Vagina (tissue), 2 donors: ENCODE measurements around the gene SLMAP.

Experiments
- POLR2A ChIP-seq, 2 donors: fragments of 450-650 bp; IDR thresholded peaks; one replicate each; pipeline ENCODE4 v1.6.1; 2017; ENCODE audit warnings: antibody characterized with exemption in 2 of 2, mild to moderate bottlenecking in 2 of 2, moderate library complexity in 2 of 2
- POLR2AphosphoS5 ChIP-seq, 2 donors: sonication (generic); formaldehyde crosslinking; IDR thresholded peaks; one replicate each; pipeline ENCODE4 v1.9.0; 2017; ENCODE audit warnings: antibody characterized with exemption in 2 of 2, mild to moderate bottlenecking in 2 of 2, low read depth in 1 of 2; ENCODE audit not compliant: insufficient read depth in 1 of 2
- TF ChIP-seq, protein P1 (sequence below), 3 experiments: fragments of 450-650 bp in 2 of 3; fragments of 200-600 bp in 1 of 3; sonication (generic) in 1 of 3; IDR thresholded peaks; one replicate each; pipeline ENCODE4 v1.5.1; 2017 to 2019; ENCODE audit warnings: antibody characterized with exemption in 3 of 3, mild to moderate bottlenecking in 2 of 3, moderate library complexity in 2 of 3

DNA sequence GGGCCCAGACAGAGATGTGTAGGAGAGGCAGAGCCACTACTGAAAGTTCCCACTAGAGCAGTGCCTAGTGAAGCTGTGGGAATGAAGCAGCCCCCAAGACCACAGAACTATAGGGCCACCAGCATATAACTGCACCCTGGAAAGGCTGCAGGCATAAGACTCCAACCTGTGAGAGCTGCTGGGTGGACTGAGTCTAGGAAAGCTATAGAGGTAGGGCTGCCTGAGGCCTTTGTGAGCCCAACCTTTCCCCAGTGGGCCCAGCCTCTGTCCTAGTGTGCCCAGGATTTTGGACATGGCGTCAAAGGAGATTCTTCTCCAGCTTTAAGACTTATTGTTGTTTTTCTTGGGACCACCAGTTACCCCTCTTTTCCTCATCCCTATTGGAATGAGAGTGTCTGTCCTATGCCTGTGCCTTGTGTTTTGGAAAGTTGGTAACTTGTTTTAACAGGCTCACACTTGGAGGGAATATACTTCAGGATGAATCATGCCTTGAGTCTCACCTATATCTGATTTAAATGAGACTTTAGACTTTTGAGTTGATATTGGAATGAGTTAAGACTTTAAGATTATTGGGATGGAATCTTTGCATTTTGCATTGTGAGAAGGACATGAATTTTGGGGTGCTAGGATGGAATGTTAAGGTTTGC, 28.1 kb downstream of the SLMAP start:
- TF ChIP-seq, protein P1, sequence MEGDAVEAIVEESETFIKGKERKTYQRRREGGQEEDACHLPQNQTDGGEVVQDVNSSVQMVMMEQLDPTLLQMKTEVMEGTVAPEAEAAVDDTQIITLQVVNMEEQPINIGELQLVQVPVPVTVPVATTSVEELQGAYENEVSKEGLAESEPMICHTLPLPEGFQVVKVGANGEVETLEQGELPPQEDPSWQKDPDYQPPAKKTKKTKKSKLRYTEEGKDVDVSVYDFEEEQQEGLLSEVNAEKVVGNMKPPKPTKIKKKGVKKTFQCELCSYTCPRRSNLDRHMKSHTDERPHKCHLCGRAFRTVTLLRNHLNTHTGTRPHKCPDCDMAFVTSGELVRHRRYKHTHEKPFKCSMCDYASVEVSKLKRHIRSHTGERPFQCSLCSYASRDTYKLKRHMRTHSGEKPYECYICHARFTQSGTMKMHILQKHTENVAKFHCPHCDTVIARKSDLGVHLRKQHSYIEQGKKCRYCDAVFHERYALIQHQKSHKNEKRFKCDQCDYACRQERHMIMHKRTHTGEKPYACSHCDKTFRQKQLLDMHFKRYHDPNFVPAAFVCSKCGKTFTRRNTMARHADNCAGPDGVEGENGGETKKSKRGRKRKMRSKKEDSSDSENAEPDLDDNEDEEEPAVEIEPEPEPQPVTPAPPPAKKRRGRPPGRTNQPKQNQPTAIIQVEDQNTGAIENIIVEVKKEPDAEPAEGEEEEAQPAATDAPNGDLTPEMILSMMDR (IDR thresholded peaks at IDR 0.05): no peak
- TF ChIP-seq POLR2AphosphoS5 (IDR thresholded peaks at IDR 0.05; ENCODE audit: insufficient read depth in 1 of 2, low read depth in 1 of 2) (no peak), POLR2A (IDR thresholded peaks at IDR 0.05) (no peak)
